NCI-H2227 treated with DMSO at 0.1 percent for 48 hours (cell line): ENCODE measurements around the gene MXRA8.

Experiments used
- DNase-seq: peaks from one replicate; lab custom pipeline; 2025; lab: John Stamatoyannopoulos, UW

MXRA8 gene

GRCh38 chr1:1335792-1336248 is 22.5 kb downstream of the MXRA8 start:
- no peak for DNase-seq

GRCh38 chr1:1335283-1335682 is 23.1 kb downstream of the MXRA8 start:
- DNase-seq: no peak

DNA sequence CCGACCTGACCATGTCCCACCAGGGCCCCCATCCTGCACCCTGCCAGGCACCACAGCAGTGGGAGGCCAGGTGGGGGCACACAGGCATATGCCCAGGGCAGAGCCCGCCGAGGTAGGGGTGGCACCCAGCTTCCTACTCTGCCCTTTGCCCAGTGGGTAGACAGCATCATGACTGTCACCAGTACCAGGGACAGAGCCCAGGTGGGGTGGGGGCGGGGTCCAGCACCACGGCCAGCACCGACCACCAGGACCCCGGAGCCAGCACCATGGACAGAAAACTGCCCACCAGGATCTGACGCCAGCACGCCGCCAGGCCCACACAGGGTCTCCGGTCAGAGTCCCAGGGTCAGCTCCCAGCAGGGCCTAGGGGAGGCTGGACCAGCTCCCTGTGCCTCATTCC is 23.5 kb downstream of the MXRA8 start:
- no peak for DNase-seq

DNA sequence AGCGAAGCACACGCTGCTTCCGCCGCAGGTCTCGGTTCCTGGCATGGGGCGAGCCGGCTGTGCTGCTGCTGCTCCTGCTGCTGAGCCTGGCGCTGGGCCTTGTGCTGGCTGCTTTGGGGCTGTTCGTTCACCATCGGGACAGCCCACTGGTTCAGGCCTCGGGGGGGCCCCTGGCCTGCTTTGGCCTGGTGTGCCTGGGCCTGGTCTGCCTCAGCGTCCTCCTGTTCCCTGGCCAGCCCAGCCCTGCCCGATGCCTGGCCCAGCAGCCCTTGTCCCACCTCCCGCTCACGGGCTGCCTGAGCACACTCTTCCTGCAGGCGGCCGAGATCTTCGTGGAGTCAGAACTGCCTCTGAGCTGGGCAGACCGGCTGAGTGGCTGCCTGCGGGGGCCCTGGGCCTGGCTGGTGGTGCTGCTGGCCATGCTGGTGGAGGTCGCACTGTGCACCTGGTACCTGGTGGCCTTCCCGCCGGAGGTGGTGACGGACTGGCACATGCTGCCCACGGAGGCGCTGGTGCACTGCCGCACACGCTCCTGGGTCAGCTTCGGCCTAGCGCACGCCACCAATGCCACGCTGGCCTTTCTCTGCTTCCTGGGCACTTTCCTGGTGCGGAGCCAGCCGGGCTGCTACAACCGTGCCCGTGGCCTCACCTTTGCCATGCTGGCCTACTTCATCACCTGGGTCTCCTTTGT is 24.7 kb downstream of the MXRA8 start:
- no peak for DNase-seq

GRCh38 chr1:1332774-1333480 is 25.4 kb downstream of the MXRA8 start:
- no peak for DNase-seq

GRCh38 chr1:1332031-1332755 is 26.2 kb downstream of the MXRA8 start:
- no peak for DNase-seq

DNA sequence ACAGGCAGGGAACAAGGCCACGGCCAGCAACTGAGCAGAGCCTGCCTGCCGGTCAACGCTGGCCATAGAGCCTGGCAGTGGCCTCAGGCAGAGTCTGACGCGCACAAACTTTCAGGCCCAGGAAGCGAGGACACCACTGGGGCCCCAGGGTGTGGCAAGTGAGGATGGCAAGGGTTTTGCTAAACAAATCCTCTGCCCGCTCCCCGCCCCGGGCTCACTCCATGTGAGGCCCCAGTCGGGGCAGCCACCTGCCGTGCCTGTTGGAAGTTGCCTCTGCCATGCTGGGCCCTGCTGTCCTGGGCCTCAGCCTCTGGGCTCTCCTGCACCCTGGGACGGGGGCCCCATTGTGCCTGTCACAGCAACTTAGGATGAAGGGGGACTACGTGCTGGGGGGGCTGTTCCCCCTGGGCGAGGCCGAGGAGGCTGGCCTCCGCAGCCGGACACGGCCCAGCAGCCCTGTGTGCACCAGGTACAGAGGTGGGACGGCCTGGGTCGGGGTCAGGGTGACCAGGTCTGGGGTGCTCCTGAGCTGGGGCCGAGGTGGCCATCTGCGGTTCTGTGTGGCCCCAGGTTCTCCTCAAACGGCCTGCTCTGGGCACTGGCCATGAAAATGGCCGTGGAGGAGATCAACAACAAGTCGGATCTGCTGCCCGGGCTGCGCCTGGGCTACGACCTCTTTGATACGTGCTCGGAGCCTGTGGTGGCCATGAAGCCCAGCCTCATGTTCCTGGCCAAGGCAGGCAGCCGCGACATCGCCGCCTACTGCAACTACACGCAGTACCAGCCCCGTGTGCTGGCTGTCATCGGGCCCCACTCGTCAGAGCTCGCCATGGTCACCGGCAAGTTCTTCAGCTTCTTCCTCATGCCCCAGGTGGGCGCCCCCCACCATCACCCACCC is 27.0 kb downstream of the MXRA8 start, which contains the start of gene TAS1R3:
Gene TAS1R3 (plus strand): TSS at position 213 of the 898 bp plus-strand sequence. CDS start 66 bp downstream, at position 279.
- DNase-seq: no peak

DNA sequence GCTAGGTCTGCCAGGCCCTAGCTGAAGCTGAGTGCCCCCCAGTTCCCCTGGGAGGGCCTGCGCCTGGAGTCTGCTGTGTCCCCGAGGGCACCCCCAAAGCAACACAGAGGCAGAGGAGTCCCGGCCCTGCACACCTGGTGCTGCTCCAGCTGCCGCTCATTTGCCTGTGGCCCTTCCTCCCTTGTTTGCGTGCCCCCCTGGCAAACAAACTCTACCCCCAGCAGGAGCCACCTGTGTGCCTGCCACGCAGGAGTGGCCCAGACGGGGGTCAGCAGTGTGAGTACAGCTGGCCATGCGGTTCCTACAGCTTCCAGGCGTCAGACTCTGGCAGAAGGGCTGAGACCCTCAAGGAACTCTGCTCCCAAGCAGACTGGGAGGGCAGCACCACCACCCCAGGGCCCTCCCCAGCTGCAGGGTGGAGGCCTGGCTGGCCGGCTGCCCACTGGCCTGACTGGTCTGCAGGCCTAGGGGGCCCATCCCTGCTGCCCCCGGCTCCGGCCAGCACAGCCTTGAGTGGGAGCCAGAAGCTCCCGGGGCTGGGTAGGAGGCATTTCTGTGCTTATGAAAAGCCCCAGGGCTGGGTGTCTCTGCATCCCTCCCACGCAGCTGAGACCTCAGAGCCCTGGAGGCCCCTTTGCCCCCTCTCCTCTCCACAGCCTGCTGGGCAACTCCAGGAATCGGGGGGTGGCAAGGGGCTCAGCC is 27.8 kb downstream of the MXRA8 start:
- DNase-seq: no peak

DNA sequence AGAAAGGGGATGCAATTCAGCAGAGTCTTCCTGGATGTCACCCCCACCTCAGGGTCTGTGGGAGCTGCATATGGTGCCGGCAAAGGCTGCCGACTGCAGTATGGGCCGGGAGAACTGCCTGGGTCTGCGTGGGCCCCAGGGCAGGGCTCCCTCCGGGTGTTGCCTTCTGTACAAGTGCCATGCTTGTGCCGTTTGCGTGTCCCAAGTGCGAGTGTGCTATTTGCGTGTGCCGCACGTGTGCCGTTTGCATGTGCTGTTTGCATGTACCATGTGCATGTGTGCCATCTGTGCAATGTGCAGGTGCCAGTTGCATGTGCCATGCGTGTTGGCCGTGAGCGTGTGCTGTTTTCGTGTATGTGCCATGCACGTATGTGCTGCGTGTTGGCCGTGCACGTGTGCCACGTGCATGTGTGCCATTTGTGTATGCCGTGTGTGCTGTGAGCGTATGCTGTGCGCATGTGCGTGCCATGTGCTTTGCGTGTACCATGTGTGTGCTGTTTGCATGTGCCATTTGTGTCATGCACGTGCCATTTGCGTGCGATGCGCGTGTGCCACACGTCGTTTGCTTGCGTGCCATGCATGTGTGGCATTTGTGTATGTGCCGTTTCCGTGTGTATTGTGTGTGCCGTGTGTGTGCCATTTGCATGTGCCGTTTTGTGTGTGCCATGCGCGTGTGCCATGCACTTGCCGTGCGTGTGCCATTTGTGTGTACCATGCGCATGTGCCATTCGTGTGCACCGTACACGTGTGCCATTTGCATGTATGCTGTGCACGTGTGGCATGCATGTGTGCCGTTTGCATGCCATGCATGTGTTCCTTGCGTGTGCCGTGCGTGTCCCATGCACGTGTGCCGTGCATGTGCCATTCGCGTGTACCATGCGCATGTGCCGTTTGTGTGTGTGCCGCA is 28.8 kb downstream of the MXRA8 start:
- no peak for DNase-seq

- no peak for DNase-seq
These were observed 30.1 kb downstream of the MXRA8 start for GRCh38 chr1:1328254-1328653.

- no peak for DNase-seq
These were observed 31.1 kb downstream of the MXRA8 start for GRCh38 chr1:1327291-1327690.

GRCh38 chr1:1326075-1326605 is 32.2 kb downstream of the MXRA8 start:
- no peak for DNase-seq

DNA sequence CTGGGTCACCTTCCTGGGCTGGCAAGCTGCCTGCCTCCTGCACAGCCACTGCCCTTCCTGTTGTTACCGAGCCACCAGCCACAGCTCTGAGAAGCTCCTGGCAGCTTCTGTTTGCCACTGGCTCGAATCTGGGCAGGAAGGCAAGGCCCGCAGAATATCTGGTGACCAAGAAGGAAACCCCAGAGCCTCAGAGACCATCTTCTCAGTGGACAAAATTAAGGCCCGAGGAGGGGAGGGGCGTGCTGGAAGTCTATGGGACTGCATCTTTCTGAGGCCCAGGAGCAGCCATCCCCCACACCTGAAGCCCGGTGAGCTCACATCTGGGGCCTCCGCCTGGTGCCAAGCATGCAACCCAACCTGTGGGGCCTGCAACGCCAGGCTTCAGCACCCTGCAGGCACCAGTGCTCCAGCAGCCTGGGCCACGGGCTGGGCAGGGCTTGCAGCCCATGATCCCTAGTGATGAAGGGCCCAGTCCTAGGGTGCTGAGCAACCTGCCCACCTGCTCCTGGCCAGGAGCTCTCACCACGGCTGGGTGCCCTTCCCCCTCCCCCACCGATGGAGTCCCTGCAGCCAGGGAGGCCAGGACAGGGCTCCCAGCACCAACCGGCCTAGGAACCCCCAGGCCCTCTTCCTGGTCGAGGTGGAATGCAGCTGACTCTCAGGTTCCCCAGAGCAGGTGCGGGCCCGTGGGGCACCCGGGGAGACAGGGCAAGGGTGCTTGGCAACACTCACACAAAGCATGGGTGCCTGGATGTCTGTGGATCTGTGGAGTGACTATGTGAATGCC is 32.9 kb downstream of the MXRA8 start:
- DNase-seq: no peak

GRCh38 chr1:1324524-1325287 is 33.6 kb downstream of the MXRA8 start, which contains the start of the genes CPTP and INTS11:
Gene CPTP, plus strand, starts transcription at chr1:1324802. Its CDS starts 2,109 bp downstream, at chr1:1326911.
Gene INTS11, minus strand, starts transcription at chr1:1324660. Its CDS starts 52 bp downstream, at chr1:1324608.
- peak; percentile 87 for DNase-seq

- DNase-seq: no peak
These were observed 34.3 kb downstream of the MXRA8 start for GRCh38 chr1:1324084-1324523.

GRCh38 chr1:1322952-1323351 is 35.4 kb downstream of the MXRA8 start:
- no peak for DNase-seq

DNA sequence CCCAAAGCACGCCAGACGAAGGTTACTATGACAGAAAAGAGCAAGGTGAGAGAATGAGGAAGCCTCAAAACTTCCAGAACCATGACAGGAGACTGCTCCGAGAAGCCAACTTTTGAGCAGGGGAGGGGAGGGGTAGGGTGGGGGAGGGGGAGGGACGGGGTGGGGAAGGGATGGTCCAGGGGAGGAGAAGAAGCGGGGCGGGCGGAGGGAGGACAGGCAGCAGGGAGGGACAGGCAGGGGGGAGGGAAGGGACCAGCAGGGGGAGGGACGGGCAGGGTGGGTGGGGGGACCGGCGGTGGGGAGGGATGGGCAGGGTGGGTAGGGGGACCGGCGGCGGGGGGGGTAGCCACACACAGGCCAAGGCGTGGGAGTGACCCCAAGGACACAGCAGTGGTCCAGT is 35.9 kb downstream of the MXRA8 start:
- no peak for DNase-seq

DNA sequence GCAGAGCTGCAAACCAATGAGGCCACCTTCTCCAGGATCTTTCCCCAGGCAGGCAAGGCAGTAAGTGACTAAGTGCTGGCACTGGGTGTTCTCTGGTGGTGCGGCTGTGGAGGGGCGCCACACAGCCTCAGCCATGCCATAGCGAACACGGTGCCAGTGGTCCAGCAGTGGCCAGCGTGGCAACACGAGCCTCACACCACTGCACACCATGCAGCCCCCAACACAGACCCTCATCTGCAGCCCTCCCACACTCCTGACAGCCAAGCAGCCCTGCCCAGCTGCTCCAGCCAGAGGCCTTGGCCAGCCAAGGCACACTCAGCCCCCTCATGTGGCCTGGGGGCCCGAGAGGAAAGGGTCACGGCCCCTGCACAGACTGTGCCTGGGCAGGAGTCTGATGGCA is 36.9 kb downstream of the MXRA8 start:
- no peak for DNase-seq
